ENCODE measurements around the gene RFFL. TPM values are rescaled to one million over a fixed set of nuclear protein-coding genes. Genes with fewer than 3 reads are reported as not detected.
A peak's percentile ranks its signal among the peaks of the same experiment; 100 is the strongest.

RFFL gene
- total RNA-seq, 1 experiment from 2014 or later = 40.3 TPM

DNA sequence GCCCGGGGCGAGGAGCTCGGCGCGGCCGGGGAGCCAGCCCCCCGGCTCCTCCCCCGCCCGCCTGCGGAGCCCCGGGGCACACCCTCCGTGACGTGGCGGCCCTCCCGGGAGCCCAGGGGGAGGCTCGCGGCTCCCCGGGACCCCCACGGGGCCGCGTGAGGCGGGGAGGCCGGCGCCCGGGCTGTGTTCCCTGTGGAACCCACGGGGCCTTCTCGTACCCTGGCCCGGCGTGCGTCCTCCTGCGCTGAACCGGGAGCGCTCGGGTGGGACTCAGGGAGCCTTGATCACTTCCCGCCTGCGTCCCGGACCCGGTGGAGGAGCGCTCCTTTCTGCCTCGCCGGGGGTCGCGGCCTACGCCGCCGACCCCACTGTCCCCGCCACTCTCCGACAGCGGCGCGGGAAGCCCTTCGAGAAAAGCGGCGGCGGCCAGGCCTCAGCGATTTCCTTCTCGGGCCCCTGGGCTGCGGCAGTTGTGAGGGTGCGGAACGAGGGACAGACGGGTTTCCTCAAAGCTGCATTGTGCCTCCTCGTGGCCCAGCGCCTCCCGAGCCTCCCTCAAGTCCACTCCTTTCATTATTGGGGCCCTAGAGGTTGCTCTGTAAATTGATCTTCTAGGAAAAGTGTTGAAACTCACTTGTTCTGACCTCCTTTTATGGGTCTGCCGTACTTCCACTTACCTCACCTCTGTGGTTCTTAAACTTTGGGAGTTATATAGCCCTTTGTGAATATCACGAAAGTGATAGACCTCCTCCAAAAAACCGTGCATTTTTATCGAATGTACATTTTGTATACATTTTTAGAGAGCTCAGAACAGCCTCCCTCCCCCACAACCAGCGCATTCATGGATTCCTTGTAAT lies 82.6 kb downstream of the RFFL start:
- peak; percentile 56 for DNase-seq (ENCODE audit: low read depth, low spot score)
- peaks cover 2% of the 10 kb centered on the region in 2 experiments; a peak in 1 of 4 replicates for H3K36me3 ChIP-seq (ENCODE audit: control insufficient read depth in 1 of 2, insufficient read depth in 2 of 2, low read length in 2 of 2)
- H3K4me2 ChIP-seq (ENCODE audit: low read length) = peak overlapping the region; percentile 90
- peak; percentile 88 for ATAC-seq
- no TSS peak for BruUV-seq (replicated peaks)
- H3K27me3 ChIP-seq (ENCODE audit: insufficient read depth, low read length) = no peaks in the 10 kb centered on the region
- peak overlapping the region; percentile 68 to 80 for H3K4me3 ChIP-seq (replicated peaks in 1 of 2; ENCODE audit: low read depth in 1 of 2, low read length in 2 of 2)
- no peaks in the 10 kb centered on the region for H3K9me2 ChIP-seq (ENCODE audit: insufficient read depth)
- peaks cover 30% of the 10 kb centered on the region for H3K79me2 ChIP-seq (ENCODE audit: insufficient read depth, low read length)
- ChIA-PET CTCF (interaction anchor here (1.2 to 1.4 kb wide), 2 partner anchors 438 to 783 kb away, joined by 3 read pairs; no protein-coding TSS in a partner anchor), POLR2A (interaction anchor here (1.4 to 1.8 kb wide), 2 partner anchors 12 to 15 kb away, joined by 4 to 5 read pairs; no protein-coding TSS in a partner anchor), RAD21 (ENCODE audit: low non-redundant PET in 1 of 2, low total read pairs in 2 of 2, uncharacterized antibody in 2 of 2, unreplicated experiment in 2 of 2) (no interaction called here)
- H3K4me1 ChIP-seq (ENCODE audit: control insufficient read depth in 1 of 2, insufficient read depth in 2 of 2, low read length in 2 of 2) = peaks cover 9 to 19% of the 10 kb centered on the region in 2 experiments; a peak in 3 of 4 replicates
- H2AFZ ChIP-seq (ENCODE audit: low read depth, low read length, poor library complexity, severe bottlenecking) = no peak overlapping the region
- intact Hi-C loops (cut with micrococcal nuclease) = loop anchor here (5.0 kb wide), 2 partner anchors 136 to 261 kb away; partner anchors contain the start of genes RAD51D and SLFN5
- H3K27ac ChIP-seq (ENCODE audit: low read depth, low read length) = peak overlapping the region; percentile 87
- no peaks in the 10 kb centered on the region for H4K20me1 ChIP-seq (ENCODE audit: insufficient read depth)
- no peaks in the 10 kb centered on the region for H3K9me3 ChIP-seq (ENCODE audit: control insufficient read depth in 1 of 2, insufficient read depth in 1 of 2, low read depth in 1 of 2, low read length in 2 of 2)
- H3K9ac ChIP-seq (ENCODE audit: low read length) = peak overlapping the region; percentile 93
- peak; percentile 18; the same call in 1 of the 2 replicates for TF ChIP-seq POLR2AphosphoS5 (IDR thresholded peaks at IDR 0.05; ENCODE audit: low read depth, low read length)
- no peak for TF ChIP-seq FOSL1 (IDR thresholded peaks at IDR 0.05; ENCODE audit: low read depth)
- peak; percentile 40 for TF ChIP-seq RAD21 (IDR thresholded peaks at IDR 0.05; ENCODE audit: low read depth)
- no peak for TF ChIP-seq TCF7L2 (IDR thresholded peaks at IDR 0.05; ENCODE audit: borderline replicate concordance, extremely low read depth, insufficient read depth, insufficient read length)
- peak; percentile 94 for TF ChIP-seq ZFX (IDR thresholded peaks at IDR 0.05)
- TF ChIP-seq, protein P1, sequence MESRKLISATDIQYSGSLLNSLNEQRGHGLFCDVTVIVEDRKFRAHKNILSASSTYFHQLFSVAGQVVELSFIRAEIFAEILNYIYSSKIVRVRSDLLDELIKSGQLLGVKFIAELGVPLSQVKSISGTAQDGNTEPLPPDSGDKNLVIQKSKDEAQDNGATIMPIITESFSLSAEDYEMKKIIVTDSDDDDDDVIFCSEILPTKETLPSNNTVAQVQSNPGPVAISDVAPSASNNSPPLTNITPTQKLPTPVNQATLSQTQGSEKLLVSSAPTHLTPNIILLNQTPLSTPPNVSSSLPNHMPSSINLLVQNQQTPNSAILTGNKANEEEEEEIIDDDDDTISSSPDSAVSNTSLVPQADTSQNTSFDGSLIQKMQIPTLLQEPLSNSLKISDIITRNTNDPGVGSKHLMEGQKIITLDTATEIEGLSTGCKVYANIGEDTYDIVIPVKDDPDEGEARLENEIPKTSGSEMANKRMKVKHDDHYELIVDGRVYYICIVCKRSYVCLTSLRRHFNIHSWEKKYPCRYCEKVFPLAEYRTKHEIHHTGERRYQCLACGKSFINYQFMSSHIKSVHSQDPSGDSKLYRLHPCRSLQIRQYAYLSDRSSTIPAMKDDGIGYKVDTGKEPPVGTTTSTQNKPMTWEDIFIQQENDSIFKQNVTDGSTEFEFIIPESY (IDR thresholded peaks at IDR 0.05; ENCODE audit: extremely low read depth, insufficient replicate concordance, low read length) = no peak
- TF ChIP-seq EZH2phosphoT487 (IDR thresholded peaks at IDR 0.05; ENCODE audit: borderline replicate concordance) = no peak
- TF ChIP-seq ELF1 (IDR thresholded peaks at IDR 0.05; ENCODE audit: borderline replicate concordance, low read depth) = no peak
- no peak for TF ChIP-seq CBX3 (IDR thresholded peaks at IDR 0.05; ENCODE audit: low read depth)
- TF ChIP-seq, protein P2, sequence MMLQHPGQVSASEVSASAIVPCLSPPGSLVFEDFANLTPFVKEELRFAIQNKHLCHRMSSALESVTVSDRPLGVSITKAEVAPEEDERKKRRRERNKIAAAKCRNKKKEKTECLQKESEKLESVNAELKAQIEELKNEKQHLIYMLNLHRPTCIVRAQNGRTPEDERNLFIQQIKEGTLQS (IDR thresholded peaks at IDR 0.05) = no peak
- no peak for TF ChIP-seq CEBPB (IDR thresholded peaks at IDR 0.05; ENCODE audit: low read depth)
- TF ChIP-seq SIN3A (IDR thresholded peaks at IDR 0.05; ENCODE audit: low read depth) = 0 out of 2 replicates have a peak, but pooled peaks have one; percentile 24
- TF ChIP-seq EZH2 (IDR thresholded peaks at IDR 0.05) = no peak
- TF ChIP-seq EGR1 (IDR thresholded peaks at IDR 0.05; ENCODE audit: low read depth) = no peak
- TF ChIP-seq ZNF274 (IDR thresholded peaks at IDR 0.05; ENCODE audit: low read depth, low read length) = no peak
- TF ChIP-seq YY1 (IDR thresholded peaks at IDR 0.05; ENCODE audit: extremely low read depth, insufficient replicate concordance, low read depth, low read length) = no peak
- no peak for TF ChIP-seq JUND (IDR thresholded peaks at IDR 0.05)
- TF ChIP-seq, protein P3, sequence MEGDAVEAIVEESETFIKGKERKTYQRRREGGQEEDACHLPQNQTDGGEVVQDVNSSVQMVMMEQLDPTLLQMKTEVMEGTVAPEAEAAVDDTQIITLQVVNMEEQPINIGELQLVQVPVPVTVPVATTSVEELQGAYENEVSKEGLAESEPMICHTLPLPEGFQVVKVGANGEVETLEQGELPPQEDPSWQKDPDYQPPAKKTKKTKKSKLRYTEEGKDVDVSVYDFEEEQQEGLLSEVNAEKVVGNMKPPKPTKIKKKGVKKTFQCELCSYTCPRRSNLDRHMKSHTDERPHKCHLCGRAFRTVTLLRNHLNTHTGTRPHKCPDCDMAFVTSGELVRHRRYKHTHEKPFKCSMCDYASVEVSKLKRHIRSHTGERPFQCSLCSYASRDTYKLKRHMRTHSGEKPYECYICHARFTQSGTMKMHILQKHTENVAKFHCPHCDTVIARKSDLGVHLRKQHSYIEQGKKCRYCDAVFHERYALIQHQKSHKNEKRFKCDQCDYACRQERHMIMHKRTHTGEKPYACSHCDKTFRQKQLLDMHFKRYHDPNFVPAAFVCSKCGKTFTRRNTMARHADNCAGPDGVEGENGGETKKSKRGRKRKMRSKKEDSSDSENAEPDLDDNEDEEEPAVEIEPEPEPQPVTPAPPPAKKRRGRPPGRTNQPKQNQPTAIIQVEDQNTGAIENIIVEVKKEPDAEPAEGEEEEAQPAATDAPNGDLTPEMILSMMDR (IDR thresholded peaks at IDR 0.05 in 2 of 3, conservative IDR thresholded peaks at IDR 0.05 in 1 of 3; ENCODE audit: borderline replicate concordance in 1 of 3, insufficient read depth in 1 of 3, low read depth in 2 of 3, low read length in 2 of 3) = peak; percentile 27 to 38 (median 35); a peak in 5 of 6 replicates
- no peak for TF ChIP-seq SRF (IDR thresholded peaks at IDR 0.05; ENCODE audit: low read depth)
- TF ChIP-seq, protein P4, sequence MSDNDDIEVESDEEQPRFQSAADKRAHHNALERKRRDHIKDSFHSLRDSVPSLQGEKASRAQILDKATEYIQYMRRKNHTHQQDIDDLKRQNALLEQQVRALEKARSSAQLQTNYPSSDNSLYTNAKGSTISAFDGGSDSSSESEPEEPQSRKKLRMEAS (IDR thresholded peaks at IDR 0.05) = peak; percentile 70

Data from HCT116 (cell line).